ENCODE results near the gene MYH3.

GRCh38 chr17:10620823-10621222 is 36.3 kb downstream of the MYH3 start:
- TF ChIP-seq POLR2AphosphoS5 (IDR thresholded peaks at IDR 0.05) (no peak), CTCF (IDR thresholded peaks at IDR 0.05) (no peak), POLR2A (IDR thresholded peaks at IDR 0.05) (no peak)

Measured in transverse colon (tissue), 4 donors.